DMS53 (cell line): ENCODE data around the gene CMKLR1.

Experiments used
- DNase-seq: peaks from one replicate; lab custom pipeline; 2025; lab: John Stamatoyannopoulos, UW

CMKLR1 gene

DNA sequence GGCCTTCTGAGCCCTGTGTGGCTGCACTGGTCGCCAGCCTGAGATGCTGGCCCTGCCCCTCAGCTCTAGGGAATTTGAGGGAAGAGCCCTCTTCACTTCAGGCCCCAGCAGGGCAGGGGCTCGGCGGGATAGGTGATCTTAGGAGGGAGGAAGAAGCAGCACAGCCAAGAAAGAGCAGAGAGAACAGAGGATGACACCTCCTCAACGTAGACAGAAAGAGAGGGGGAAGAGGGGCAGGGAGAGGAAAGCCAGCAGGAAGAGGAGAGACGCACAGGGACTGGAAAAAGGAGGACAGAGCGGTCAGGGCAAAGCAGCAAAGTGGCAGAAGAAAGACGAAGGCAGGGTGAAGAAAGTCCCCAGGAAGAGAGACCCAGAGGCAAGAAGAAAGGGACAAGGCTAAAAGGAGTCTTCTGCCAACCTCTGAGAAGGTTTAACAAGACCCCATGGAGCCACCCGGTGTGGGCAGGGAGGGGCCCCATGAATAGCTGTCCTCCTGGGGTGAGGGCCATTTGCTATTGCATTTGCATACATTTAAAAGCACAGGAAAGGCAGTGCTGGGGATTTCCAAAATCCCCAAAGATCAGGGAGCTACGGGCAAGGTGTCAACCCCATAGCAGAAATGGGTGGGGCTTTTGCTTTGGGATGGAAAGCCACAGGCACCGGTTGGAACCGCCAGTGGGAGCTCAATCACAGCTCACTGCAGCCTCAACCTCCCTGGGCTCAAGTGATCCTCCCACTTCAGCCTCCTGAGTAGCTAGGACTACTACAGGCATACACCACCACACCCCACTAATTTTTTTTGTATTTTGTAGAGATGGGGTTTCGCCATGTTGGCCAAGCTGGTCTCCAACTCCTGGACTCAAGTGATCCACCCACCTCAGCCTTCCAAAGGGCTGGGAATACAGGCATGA lies 22.7 kb downstream of the CMKLR1 start:
- no peak for DNase-seq

DNA sequence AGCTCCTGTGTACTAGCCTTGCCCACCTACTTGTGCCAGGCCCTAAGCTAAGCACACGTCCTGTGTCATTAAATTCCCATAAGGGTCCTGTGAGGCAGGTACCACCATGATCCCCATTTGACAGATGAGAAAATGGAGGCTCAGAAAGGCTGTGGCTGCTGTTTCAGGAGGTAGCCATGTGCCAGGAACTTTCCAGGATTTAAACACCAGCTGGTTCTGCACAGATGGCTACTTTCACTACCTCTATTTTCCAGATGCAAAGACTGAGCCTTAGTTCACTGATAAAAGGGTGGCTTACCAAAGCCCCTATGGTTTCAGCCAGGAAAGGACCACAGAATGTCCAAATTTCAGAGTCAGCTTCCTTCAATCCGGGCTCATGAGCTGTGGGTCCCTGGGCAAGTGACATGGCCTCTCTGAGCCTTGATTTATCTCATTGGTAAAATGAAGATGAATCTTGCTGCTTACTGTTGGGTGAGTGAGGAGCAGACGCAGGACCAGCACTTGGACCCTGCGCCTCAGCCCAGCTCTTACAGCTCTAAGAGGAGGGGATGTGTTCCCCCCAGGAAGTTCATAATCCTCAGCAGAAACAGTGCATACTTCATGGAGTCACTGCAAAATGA lies 23.5 kb downstream of the CMKLR1 start:
- DNase-seq: no peak

DNA sequence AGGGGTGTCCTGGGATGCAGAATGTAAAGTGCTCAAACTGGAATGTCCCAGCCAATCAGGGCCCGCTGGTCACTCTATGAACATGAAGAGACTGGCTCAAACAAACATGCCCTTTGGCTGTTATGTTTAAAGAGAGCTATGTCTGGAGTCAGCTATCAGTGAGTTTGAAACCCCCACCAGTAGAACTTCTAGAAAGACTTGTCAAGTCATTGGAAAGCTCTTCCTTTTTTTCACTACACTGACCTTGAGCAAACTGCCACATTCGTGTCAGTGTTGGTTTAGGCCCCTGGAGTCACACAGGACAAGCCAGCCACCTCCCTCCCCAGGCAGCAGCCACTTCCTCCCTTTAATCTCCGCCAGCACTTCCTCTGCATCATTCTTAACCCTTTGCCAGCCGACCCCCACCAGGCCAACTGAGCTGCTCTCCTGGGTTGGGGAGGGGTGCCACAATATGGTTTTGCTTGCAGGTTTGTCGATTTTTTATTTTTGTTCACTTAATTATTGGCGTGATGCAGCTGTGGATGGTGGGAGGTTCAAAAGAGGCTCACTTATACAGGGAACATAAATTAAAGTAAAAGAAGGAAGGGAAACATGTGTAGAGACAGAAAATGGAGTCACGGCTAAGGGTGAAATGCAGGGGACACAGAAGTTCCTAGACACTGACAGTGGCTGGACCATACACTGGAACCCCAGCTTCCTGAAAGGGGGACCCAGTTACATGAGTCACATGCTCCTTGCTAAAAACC lies 25.3 kb downstream of the CMKLR1 start:
- DNase-seq: no peak

DNA sequence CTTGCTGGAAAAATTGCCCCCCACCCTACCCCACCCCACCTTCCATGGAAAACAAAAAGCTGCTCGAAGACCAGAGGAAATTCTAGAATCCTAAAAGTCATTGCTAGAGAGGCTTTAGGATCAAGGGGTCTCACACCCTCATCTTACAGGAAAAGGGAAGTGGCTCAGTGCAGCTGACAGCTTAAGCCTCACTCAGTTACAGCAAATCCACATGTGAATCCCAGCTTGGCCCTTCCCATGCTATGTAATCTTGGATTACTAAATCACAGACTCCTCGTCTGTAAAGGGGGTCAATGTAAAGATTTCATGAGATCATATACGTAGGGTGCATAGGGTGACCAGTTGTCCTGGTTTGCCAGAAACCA lies 25.9 kb downstream of the CMKLR1 start:
- DNase-seq: no peak

DNA sequence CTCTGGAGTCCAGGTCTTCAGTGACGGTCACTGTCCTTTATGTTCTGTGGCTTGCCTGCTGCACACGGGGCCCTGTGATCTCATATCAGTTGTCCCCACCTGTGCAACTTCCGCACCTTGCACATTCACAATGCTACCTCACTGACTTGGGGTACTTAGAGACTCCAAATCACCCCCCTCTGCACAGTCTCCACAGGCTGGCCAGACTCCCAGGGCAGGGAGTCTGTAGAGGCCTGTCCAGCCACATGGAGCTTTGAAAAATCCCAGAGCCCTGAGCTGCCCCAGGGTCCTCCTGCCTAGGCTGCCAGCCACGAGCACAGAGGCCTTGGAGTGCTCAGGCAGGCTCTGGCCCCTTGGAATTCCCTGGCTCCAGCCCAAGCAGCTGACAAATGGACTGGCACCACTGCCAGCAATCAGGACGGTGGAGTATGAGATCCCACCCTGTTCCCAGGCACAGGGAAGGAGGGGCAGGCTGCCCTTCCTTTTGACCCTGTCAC lies 26.4 kb downstream of the CMKLR1 start:
- DNase-seq: no peak

DNA sequence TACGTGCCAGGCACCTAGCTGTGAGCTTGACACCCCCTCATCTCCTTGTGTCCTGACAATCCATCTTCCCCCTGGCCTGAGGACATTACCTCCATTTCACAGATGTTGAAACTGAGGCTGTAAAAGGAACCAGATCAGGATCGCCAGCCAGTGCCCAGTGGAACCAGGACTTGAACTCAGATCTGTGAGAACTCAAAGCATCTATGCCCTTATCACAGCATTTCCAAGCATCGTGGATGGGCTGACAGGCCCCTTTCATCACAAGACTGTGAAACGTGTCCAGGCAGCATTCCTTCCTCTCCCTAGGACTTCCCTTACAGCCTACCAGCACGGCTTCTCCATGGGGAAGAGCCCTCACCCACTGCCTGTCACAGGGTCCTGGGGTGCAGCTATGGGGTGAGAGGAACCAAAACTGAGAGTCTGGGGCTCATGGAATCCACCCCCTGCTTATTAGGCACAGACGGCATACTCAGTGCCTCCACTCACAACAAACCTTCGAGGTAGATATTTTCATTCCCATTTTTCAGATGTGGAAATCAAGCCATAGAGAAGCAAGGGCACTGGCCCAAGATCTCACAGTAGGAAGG lies 26.9 kb downstream of the CMKLR1 start:
- no peak for DNase-seq

DNA sequence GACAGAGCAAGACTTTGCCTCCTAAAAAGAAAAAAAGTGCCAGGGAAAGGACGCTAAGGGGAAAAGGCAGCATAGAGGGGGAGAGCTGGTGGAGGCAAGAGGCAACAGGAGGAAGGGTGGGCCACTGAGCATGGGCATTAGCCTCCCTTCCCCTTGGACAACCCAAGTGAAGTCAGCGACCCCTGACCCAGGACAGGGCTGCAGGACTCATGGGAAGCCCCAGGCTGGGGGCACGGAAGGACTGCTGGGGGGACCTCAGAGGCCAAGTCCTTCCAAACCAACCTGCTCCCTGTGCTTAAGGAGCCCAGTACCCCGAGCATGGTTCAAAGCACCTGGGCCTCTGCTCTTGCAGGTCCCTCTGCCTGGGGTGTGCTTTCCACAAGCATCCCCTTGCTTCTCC lies 27.5 kb downstream of the CMKLR1 start:
- no peak for DNase-seq

DNA sequence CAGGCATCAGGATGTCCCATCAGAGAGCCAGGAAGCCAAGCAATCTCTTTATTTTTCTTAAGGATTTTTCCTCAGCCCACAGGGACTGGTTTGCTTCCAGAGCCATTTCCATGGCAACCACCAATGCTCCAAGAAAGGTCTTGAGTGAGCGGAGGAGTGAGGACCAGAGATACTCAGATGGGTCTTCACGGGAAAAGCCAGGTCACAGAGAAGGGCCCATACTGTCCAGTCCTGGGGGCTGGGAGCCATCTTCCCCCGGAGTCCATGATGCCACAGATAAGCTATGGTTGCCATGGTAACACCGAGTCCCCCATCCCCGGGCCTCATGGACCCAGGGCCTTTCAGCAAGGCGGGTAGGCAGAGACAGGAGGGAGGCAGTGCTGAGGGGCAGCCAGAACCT lies 28.6 kb downstream of the CMKLR1 start:
- no peak for DNase-seq

DNA sequence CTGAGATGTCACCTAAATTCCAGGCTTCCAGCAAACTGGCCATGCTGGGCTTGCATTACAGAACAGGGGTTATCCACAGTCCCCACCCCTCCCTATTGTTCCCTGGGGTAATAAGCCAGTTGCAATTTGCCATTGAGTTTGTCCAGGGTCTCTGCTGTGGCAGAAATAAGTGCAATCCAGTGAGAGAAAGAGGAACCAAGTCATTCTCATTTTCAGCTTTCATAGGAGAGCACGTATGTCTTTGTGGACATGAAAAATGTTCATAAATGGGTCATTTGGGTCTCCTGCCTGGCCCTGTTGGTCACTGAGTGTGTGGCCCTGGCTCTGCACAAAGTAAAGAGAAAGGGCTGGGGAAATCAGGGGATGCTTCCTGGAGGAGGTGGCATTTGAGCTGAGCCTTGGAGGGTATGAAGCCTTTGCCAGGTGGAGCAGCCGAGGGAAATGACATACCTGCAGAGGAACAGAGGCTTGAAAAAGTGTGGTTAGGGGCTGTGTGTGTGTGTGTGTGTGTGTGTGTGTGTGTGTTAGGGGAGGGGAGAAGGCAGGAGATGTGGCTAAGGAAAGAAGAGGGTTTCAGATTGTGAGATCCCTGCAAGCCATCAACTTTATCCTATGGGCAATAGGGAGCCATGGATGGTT lies 29.3 kb downstream of the CMKLR1 start:
- DNase-seq: no peak

DNA sequence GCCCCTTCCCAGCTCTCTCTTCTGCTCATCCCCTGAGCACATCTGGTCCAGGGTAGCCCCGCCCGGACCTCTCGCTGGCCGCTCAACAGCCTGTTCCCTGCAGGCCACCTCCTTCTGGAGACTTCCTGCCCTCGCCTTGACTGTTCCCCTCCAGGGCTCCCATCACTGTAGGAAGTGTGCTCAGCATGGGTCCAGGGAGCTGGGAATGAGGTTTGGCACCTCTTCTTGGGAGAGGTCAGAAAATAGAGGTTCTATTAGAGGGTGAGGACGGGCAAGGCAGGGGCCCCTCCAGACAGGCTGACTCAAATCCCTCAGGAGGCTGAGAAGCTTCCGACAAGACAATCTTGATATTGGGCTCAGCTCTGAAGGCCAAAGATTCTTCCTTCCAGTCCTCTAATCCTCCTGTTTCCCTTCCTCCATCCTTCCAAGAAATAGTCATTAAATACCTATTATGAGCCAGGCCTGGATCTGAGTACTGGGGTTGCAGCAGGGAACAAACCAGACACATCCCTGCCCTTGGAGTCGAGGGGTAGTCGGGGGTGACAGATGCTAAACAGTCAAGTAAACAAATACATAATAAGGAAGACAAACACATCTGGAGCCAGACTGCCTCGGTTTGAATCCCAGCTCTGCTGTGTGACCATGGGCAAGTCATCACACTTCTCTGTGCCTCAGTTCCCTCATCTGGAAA lies 30.6 kb downstream of the CMKLR1 start:
- DNase-seq: no peak

DNA sequence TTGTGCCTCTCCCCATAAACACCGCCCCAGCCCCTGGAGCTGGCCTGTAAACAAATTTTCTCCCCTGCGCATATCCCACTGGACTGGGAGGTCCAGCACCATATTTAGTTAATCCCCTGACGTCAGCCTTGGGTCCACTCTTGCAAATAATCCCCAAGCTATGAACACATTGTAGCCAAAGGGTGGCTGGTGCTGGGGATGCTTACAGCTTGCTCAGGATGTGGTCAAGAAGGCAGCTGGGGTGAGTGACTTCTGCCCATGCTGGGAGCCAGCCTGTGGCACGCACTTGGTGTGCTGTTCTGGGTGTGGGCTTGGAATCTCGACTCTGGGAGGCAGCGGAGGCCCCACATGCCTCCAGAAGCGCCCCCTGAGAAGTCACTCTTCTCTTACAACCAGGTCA lies 32.1 kb downstream of the CMKLR1 start:
- DNase-seq: no peak

DNA sequence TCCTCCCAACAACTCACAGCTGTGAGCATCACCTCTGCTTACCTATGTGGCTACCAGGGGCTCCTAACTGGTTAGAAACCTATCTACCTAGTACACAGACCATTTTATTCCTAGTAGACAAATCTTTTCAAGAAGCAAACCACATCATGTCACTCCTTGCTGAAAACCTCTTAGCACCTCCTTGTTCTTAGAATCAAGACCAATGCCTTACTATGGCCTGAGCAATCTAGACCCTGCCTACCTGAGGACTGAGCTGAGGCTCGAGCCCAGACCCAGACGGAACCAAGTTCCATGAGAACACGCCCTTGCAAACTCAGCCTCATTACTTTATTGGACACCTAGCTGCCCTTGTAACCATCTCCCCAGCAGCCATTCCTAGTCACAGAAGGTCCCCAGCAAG lies 32.6 kb downstream of the CMKLR1 start:
- DNase-seq: no peak

DNA sequence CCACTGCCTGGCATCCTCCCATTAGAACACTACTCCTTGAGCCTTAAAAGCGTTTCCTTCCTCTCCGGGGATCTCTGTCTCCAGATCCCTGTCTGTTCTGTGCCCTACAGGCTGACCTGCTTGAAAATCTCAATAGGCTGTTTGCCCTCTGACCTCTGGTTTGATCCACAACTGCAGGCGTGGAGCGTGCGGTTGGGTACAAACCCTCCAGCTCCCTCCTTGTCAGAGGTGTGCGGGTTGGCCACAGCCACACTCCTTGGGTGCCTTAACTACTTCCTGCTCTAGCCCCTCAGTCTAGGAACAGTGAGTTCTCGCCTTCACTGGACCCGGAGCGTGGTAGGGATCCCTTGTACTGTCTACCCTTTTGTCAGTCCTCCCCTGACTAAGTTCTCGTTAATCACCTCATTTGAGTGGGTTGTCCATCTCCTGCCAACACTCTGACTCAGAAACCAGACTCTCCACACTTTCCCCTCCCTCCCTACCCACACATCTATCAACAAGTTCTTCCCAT lies 33.1 kb downstream of the CMKLR1 start:
- no peak for DNase-seq

DNA sequence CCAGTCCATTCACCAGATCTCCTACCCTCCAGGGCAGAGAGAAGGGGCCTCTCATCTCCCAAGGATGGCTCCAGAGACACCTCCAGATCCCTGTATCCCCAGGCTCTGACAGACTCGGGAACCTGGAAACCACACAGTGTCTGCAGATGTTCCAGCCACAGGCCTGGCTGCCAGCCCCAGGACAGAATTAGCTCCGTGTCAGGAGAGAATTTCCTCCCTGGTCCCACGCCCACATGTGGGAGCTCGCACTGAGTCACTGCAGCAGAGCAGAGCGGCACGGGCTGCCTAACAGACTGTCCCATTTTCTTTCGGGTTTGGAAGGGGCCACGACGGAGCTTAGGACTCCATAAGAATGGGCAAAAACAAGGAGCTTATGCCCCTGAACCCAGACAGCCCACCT lies 33.6 kb downstream of the CMKLR1 start:
- DNase-seq: no peak

DNA sequence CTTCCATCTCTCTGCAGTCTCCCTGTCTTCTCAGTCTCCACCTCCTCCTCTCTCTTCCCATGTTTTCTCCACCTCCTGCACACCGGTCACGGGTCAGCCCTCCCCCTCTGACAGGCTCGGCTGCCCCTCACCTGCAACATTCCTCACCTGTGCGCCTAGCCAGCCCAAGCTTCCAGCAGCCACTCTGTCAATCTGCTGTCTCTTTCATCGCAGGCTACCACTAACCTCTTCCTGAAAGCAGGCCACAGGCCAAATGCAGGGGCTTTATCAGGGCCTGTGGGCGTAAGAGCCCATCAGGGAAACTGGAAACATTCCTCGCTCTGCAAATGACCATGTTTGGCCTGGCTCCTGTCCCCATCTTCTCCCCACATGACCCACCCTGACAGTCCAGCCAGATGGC lies 34.5 kb downstream of the CMKLR1 start:
- DNase-seq: no peak

DNA sequence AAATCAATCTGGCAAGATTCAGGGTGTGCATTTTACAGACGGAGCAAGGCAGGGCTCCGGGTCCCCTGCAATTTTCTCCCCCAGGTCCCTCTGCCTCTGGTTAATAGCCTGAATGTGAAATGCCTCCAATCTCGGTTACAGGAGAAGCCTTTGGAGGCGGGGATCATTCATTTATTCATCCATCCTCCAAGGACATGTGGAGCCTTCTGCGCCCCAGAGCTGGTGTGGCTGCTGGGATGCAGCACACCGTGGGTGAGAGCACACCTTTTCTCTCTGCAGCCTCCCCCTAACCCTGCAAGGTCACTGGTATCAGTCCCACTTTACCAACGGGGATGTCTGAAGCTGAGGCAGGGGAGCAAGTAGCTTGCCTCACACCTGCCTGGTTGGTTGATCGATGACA lies 35.4 kb downstream of the CMKLR1 start:
- no peak for DNase-seq

DNA sequence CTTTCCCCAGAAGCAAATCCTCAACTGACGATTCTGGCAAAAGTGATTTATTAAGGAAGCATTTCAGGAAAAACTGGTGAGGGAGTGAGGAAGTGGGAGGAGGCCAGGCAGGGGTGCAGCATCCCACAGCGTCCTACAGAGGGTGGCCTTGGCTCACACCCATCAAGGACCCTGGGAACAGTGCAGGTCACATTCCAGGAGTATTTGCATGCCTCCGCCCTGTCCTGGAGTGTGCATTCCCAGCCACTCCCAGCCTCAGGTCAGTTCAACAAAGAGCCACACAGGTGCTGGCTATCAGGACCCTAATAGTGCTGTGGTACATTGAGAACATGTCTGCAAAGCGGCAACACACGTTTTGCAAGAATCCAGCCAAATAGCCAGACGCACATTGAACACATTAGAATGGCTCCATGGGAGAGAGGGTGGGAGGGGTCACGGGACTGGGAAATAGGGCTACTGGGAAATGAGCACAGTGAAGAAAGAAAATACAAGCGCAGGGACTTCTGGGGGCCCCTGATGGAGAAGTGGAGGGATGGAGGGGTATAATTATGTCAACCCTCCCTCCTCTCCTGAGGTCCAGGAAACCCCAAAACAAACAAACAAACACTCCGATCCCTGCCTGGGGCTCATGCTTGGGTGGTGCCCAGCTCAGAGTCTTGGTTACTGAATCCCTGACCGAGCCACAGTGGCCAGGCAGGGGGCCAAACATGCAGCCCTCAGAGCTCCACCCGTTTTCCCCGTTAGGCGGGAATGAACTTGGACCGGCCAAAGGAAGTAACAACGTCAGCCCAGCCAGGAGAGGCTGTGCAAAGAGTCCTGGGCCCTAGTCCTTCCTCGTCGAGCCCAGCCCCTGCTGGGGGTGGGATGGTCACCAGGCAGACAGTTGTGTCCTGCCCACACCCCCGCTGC lies 36.5 kb downstream of the CMKLR1 start:
- no peak for DNase-seq

DNA sequence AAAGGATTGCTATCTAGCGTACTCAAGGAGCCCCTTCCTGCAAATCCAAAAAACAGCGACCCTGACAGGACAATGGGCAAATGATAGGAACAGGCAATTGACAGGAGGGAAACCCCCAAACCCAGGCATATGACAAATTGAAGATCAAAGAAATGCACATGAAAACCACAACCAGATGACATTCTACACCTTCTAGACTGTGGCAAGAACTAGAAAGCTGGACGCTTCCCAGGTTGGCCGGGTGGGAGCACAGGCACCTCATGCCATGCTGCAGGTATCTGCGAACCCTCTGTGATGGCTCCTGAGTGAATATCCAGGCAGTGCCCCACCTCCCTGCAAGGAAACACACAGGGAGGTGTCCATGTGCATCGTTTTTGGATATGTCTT lies 37.1 kb downstream of the CMKLR1 start:
- DNase-seq: no peak

DNA sequence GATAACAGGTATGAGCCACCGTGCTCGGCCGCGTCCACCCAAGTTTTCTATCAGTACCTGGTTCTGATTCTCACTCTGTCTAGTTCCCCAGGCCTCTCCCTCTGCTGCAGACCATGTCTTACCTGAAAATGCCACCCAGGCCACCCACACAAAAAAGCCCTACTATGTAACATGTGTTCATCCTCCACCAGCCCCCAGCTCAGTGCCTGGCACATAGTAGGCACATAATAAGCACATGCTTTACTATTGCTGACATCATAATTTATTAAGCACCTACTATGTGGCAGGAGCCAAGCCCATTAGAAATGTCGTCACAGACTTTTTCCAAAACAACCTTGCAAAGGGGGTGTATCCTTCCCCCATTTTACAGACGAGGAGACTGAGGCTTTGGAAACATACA lies 37.8 kb downstream of the CMKLR1 start:
- no peak for DNase-seq
